GM21825 (cell line): ENCODE data around the gene TRNP1.
A peak's percentile ranks its signal among the peaks of the same experiment; 100 is the strongest.
"Not testable (repeated sequence)": the region's sequence is repeated elsewhere in the genome, so short reads cannot be mapped to it uniquely, and the experiment has no call there.

Experiments
- ATAC-seq: cut with Tn5 transposase; IDR thresholded peaks from one replicate; pipeline ENCODE4 v1.9.1; 2021; ENCODE audit warnings: mild to moderate bottlenecking, moderate library complexity; ENCODE audit not compliant: unreplicated experiment

The TRNP1 gene, protein sequence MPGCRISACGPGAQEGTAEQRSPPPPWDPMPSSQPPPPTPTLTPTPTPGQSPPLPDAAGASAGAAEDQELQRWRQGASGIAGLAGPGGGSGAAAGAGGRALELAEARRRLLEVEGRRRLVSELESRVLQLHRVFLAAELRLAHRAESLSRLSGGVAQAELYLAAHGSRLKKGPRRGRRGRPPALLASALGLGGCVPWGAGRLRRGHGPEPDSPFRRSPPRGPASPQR

DNA sequence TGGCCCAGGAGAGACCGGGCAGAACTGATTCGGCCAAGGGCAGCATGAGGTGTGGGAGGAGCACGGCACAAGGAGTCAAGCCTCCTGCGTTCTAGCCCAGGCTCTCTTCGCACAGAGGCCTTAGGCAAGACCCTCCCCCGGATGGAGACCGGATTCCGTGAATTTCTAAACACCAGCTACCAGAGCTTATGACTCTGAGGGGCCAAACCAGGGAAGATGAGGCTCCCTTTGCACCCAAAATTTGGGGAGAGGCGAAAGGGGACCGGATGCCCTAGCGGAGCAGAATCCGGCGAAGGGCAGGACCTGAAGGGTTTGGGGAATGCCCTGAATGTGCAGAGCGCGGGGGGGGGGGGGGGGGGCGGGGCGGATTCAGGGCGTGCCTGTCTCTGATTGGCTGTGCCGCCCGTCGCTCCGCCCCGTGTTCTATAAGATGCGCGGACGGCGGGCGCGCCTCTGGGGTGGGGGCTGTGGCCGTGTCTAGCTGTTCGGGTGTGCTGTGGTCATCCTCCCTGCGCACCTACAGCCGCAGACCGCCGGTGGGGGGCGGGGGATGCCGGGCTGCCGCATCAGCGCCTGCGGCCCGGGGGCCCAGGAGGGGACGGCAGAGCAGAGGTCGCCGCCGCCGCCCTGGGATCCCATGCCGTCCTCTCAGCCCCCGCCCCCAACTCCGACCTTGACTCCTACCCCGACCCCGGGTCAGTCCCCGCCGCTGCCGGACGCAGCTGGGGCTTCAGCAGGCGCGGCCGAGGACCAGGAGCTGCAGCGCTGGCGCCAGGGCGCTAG, at the start of gene TRNP1:
Gene TRNP1 (plus strand): TSS at position 456 of the 783 bp plus-strand sequence. CDS start 95 bp downstream, at position 551.
- peak; percentile 45 for ATAC-seq

DNA sequence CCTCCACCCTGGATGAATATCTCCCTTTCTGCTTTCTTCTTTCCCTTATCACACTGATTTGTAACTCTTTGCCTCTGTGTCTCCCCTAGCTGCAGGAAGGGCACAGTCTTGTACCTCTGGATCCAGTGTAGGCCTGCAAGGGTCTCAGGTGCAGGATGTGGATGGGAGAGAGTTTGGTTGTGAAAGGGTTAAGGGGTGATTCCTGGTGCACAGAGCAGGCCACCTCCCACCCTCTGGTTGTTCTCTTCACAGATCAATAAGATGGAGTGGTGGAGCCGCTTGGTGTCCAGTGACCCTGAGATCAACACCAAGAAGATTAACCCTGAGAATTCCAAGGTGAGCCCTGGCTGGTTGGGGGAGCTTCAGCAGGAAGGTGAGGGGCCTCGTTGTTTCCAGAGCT, 48.4 kb upstream of the TRNP1 start:
- ATAC-seq: no peak

DNA sequence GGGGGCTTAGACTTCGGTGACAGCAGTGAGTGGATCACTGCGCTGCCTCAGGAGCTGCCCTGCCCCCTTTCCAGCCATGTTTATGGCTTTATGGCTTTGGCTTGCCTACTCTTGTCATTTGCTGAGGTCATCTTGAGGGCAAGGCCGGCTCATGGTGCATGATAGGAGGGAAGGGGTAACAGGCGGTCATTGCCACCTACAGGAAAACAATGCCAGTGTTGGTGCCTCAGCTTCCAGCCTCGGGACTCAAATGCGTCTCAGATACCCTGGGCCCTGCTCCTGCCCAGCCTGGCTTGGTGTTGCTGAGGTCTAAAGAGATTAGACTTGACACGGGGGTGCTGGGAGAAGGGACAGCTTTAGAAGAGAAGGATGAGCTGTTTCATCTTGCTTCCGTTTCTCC, 47.8 kb upstream of the TRNP1 start:
- no peak for ATAC-seq

DNA sequence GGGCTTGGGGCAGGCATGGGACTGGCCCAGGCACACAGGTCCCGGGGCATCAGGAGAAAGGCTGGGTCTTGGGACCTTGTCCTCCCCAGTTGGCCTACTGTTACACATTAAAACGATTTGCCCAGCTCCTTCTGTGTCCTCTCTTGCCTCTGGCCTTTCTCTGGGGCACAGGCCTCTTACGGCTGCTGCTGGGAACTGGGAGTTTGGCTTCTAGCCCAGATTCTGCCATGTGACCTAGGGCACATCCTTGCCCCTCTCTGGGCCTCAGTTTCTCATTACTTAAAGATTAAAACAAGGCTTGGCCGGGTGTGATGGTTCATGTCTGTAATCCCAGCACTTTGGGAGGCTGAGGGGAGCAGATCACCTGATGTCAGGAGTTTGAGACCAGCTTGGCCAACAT, 47.2 kb upstream of the TRNP1 start:
- ATAC-seq: no peak

DNA sequence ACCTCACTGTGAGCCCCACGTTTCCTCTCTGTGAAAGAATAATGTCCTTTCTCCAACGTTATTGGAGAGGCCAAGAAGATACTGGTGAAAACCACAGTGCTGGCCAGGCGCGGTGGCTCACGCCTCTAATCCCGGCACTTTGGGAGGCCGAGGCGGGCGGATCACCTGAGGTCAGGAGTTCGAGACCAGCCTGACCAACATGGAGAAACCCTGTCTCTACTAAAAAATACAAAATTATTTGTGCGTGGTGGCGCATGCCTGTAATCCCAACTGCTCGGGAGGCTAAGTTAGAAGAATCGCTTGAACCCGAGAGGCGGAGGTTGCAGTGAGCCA, 44.8 kb upstream of the TRNP1 start:
- not testable (repeated sequence) for ATAC-seq

DNA sequence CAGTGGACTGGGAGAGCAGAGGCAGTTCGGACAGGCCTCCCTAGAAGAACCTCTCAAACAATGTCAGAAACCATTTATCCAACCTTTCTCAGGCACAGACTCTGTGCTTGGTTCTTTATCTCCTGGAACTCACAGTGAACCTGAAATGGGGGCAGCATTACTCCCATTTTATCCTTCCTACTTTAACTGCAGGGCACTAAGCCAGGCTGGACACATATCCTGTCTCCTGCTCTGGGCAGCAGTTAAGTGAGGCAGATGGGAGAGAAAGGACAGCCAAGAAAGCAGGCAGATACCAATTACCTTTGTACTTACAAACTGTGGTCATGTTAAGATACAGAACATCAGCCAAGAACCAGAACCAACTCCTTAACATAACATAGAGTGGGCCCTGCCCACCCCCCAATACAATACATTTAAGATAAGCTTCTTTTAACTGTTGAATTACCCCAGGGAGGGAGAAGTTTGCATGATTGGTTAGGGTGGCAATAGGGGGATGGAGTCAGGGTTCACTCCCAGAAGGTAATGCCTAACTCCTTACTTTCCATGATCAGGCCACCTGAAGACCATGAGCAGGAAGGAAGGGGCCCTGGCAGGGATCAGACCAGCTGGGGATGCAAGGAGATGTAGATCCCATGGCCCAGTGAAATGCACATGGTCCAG, 44.1 kb upstream of the TRNP1 start:
- ATAC-seq: no peak

DNA sequence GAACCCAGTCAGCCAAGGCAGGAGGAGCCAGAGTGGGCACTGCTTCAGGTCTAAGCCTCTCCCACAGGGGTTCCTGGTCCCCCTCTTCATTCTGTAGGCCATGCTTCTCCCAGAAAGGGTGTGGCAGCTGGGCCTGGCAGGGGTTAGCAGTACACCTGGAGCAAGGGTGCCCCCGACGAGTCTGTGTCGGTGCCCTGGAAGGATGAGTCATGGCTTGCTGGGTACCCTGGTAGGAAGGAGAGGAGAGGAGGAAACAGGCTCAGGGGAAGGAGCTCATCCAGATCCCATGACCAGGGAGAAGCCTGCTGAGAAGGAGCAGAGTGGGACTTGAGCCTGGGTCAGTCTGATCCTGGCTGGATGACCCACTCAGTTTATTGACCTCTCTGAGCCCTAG, 43.6 kb upstream of the TRNP1 start:
- no peak for ATAC-seq

DNA sequence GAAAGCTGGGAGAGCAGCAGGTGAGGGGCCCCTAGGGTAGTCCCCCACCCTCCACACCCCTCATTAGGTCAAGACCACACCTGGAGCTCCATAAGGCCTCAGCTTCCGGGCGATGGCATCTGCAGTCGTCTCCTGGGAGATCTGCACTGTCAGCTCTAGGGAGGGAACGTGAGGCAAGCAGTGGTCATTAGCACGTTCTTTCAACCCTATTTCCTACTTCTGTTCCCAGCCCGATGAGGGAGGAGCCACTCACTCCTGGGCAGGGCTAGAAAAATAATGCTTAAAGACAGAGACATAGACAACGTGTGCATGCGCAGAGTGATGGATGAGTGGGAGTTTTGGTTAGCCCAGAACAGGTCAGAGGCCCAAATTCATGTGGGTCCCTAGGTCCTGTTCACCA, 42.9 kb upstream of the TRNP1 start:
- no peak for ATAC-seq

DNA sequence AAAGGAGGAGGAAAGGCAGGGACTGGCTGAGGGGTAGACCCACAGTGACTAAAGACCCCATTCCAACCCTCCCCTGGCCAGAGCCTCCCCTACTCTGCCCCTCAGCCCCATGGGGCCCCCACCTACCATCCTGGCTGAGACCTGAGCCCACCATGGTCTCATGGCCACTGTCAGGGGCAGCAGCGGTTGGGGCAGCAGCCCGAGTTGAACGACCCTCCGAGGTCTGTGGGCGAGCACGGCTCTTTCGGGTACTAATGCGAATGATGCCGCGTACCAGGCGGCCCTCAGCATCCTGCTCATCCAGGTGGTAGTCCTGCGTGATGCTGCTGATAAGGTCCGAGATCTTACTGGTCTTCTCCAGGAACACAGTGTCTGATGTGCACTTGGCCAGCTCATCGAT, 42.3 kb upstream of the TRNP1 start:
- ATAC-seq: no peak

DNA sequence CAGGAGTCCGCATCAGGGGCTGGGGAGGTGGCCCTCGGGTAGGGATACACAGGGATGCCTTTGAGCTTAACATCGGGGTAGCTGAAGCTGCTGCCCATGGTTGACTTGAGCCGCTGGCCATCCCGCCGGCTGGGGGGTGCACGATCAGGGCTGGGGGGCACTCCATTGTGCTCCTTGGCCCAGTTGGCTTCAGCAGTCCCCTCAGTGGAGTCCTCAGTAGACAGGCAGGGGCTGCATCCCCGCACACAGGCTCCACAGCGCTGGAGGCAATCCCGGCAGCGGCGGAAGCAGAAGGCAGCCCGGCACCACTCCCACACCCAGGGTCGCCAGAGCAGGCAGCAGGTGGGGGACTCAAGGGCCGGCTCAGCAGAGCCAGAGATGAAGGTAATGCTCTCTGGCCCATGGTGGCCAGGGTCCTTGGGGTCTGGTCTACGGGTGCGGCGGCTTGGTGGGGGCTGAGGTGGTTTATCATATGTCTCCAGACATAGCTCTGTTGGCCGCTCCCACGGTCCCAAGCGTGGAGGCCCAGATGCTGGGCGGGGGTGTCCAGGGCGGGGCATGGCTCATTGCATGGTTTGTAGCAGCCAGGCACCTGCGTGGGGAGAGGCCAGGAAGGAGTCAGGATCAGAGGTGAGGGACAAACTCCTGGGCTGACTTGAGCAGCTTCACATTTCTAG, 41.5 kb upstream of the TRNP1 start:
- no peak for ATAC-seq

DNA sequence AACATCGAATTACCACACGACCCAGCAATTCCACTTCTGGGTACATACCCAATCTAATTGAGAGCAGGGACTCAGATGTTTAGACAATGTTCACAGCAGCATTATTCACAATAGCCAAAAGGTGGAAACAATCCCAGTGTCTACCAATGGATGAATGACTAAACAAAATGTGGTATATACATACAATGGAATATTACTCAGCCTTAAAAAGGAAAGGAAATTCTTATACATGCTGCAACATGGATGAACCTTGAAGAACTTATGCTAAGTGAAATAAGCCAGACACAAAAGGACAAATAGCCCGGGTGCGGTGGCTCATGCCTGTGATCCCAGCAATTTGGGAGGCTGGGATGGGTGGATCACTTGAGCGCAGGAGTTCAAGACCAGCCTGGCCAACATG, 40.1 kb upstream of the TRNP1 start:
- no peak for ATAC-seq

DNA sequence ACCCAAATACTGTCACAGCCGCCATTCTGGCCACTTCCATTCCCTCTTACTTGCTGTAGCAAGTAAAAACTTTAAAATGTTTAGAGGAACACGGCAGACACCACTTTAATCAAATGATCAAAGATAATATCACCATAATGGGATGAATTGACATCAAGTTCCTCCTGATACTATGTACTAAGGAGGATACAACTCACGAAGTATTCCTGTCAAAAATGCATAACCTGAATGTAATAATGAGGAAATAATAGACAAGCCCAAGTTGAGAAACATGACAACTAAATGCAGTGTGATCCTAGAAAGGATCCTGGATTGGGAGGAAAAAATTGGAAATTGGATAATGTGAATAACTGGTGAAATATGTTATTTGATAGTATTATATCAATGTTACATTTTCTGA, 37.2 kb upstream of the TRNP1 start:
- ATAC-seq: no peak

DNA sequence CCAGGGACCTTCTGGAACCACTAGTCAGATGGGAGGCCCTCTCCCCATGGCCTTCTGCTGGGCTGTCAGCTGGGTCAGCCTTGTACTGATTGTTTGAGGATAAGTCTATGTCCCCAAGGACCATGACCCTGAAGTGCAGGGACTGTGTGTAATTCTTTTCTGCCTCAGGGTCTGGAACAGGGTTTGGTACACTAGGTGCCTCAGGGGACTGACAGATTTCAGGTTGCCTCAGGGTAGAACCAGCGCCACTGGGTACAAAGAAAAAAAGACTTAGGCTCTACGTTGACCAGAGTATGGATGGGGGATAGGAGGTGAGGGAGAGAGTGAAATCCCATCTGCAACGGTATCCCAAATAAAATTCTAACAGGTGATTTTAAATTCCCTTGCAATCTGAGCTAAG, 36.2 kb upstream of the TRNP1 start:
- ATAC-seq: no peak

DNA sequence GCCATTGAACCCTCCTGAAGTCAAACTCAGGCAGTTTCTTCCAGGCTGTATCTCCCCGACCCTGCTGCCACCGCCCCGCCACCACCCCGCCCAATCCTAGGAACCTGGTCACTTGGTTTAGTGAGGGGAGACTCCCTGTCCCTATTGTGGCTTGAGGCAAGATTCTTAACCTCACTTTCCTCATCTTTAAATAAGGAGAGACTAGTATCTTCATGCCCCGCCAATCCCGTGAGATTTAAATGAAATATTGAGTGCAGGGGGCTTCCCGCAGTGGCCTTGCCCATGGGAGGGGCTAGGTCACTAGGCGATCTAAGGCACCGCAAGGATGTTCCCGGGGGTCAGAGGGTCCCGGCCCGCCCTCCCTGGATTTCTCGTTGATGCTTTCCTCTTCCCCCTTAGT, 34.2 kb upstream of the TRNP1 start:
- no peak for ATAC-seq

DNA sequence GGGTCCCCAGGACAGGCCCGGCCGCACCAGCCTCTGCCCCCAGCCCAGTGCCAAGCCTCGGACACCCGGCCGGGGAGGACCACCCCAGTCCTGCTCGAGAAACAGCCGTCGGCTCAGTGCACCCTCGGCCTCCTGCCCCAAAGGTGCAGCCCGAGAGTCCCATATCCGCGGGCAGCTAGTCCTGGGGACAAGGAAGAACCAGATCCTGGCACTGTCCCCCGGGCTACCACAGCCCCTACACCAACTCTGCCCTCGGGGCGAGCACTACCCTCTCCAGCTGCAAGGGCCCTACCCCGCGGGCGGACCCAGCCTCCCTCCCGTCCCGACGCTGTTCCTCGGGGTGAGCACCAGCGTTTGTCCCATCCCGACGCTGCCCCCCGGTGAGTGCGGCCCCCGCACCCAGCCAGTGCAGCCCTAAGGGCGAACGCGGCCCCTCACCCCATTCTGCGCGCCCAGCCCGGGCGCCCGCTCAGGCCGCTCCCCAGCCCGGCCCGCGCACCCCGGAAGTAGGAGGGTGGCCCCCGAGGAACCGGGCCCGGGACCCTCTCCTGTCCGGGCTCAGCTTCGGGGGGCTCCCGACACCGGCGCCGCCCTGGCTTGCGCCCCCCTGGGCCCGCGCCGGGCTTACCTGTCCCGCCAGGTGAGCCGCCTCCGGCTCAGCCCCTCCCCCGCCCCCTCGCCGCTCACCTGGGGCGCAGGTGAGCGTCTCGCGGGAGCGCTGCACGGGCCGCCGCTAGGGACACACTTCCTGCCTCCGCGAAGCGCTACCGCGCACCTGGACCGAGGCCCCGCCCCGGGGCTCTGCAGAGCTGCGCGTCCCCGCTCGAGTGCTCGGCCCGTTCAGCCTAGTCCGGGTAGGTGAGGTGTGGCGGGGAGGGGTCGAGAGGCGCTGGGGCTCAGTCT, 33.5 kb upstream of the TRNP1 start, which contains the start of gene KDF1:
Gene KDF1 (minus strand): TSS at position 747 of the 903 bp plus-strand sequence. CDS start 8,088 bp downstream, outside the sequence.
- ATAC-seq: no peak

DNA sequence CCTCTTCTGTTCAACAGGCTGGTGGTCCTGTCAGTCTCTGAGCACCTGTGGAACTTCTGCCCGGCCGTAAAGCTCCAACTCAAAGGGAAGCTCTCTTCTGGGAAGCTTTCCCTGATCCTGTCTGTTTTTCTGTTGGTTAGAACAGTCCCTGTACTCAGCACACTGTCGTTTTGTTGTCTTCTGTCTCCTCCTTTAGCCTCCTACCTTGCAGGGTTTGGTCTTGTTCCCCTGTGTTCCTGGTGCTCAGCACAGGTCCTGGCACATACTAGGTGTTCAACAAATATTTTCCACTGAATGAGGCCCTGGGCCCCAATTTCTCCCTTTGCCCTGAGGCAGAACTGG, 32.9 kb upstream of the TRNP1 start:
- ATAC-seq: no peak

DNA sequence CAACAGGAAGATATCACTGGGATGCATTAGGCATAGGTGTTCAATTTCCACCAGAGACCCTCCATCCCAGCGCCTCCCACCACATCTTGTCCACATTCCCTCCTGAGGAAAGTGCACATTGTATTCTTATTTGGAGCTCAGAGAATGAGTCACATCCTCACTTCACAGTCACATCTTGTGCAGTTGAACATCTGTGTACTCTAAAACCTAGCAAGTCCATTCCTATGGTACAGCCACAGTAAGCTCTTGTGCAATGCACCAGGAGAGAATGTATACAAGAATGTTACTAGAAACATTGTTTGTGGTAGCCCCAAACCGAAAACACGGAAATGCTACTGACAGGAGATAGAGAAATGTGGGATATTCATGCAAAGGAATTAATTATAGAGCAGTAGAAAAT, 31.7 kb upstream of the TRNP1 start:
- no peak for ATAC-seq

DNA sequence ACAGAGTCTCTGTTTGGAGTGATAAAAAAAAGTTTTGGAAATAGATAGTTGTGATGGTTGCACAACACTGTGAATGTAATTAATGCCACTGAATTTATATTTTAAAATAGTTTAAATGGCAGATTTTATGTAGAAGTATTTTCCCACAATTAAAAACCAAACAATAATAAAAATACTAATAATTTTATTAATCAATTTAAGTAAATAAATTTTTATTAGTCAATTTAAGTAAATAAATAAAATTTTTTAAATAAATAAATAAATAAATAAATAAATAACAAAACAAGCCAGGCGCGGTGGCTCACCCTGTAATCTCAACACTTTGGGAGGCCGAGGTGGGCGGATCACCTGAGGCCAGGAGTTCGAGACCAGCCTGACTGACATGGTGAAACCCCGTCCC, 28.3 kb upstream of the TRNP1 start:
- no peak for ATAC-seq

DNA sequence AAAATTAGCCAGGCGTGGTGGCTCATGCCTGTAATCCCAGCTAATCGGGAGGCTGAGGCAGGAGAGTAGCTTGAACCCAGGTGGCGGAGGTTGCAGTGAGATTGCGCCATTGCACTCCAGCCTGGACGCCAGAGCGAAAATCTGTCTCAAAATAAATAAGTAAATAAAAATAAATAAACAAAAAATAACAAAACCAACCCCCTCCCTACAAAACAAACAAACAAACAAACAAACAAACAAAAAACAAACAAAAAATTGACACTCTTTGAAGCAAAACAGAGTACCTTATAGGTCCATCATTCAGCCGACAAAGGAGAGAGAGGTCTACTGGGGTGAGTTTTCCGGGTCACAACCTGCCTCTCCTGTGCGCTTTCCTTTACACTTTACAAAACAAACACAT, 27.9 kb upstream of the TRNP1 start:
- ATAC-seq: no peak

DNA sequence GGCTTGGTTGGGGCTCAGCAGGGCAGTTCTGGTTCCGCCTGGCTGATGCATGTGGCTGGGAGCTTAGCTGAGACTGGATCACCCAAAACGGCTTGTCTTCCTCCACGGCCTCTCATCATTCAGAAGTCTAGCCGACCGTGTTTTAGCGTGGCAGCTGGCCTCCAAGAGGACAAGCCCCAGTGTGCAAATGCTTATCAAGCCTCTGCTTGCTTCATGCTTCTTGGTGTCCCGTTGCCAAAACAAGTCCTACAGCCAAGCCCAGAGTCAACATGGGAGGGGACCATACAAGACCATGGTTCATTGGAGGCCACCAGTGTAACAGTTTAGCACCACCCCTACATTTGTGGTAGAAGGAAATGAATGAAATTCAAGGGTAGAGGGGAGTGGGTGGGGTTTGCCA, 22.7 kb upstream of the TRNP1 start:
- no peak for ATAC-seq

DNA sequence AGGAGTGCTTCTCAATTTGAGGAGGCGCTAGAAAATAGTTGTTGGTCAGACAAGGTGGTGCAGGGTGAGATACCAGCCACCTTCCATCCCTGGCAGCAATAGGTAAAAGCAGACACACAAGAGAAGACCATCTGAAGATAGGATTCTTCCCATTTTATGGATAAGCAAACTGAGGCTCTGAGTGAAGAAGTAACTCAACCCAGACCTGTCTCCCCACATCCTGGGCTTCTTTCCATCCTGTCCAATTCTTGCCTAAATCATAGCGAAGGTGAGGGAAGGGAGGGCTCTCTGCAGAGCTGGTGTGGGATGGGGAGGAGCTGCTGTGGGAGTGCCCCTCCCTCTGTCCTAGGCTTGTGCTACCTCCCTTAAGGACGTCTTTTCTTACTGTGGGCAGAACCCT, 21.9 kb upstream of the TRNP1 start:
- no peak for ATAC-seq
